GM18870 (cell line): ENCODE data around the gene KRTAP12-4.
"Not testable (repeated sequence)": the region's sequence is repeated elsewhere in the genome, so short reads cannot be mapped to it uniquely, and the experiment has no call there.

Experiments used
- ATAC-seq: cut with Tn5 transposase; IDR thresholded peaks from one replicate; pipeline ENCODE4 v1.9.1; 2021; ENCODE audit warnings: moderate library complexity; ENCODE audit not compliant: unreplicated experiment

The KRTAP12-4 gene

GRCh38 chr21:44637018-44637850 is 17.2 kb downstream of the KRTAP12-4 start, which contains the start of gene KRTAP10-10:
Gene KRTAP10-10, plus strand, starts transcription at chr21:44637356. Its CDS starts 62 bp downstream, at chr21:44637418.
- no peak for ATAC-seq

GRCh38 chr21:44636209-44637017 is 18.0 kb downstream of the KRTAP12-4 start:
- no peak for ATAC-seq

GRCh38 chr21:44632067-44632466 is 22.4 kb downstream of the KRTAP12-4 start:
- no peak for ATAC-seq

GRCh38 chr21:44630440-44630839 is 24.0 kb downstream of the KRTAP12-4 start:
- ATAC-seq, result no peak

GRCh38 chr21:44628707-44629391 is 25.6 kb downstream of the KRTAP12-4 start:
- no peak for ATAC-seq

GRCh38 chr21:44627831-44628233 is 26.6 kb downstream of the KRTAP12-4 start:
- not testable (repeated sequence) for ATAC-seq

GRCh38 chr21:44627181-44627822 is 27.2 kb downstream of the KRTAP12-4 start:
- ATAC-seq, result not testable (repeated sequence)

- ATAC-seq, result no peak
Observed at GRCh38 chr21:44626673-44627143, 27.8 kb downstream of the KRTAP12-4 start, which contains the start of gene KRTAP10-9. Gene KRTAP10-9, plus strand, starts transcription at chr21:44627093. Its CDS starts 79 bp downstream, at chr21:44627172.

GRCh38 chr21:44626262-44626661 is 28.2 kb downstream of the KRTAP12-4 start:
- ATAC-seq, result no peak

GRCh38 chr21:44625756-44626155 is 28.7 kb downstream of the KRTAP12-4 start:
- ATAC-seq, result no peak

GRCh38 chr21:44623575-44623974 is 30.9 kb downstream of the KRTAP12-4 start:
- no peak for ATAC-seq

- ATAC-seq, result no peak
Observed at GRCh38 chr21:44619886-44620285, 34.6 kb downstream of the KRTAP12-4 start.

- no peak for ATAC-seq
Observed at GRCh38 chr21:44618909-44619308, 35.5 kb downstream of the KRTAP12-4 start.

GRCh38 chr21:44618504-44618903 is 36.0 kb downstream of the KRTAP12-4 start:
- no peak for ATAC-seq

- ATAC-seq, result no peak
Observed at GRCh38 chr21:44617071-44617501, 37.4 kb downstream of the KRTAP12-4 start.

- ATAC-seq, result no peak
Observed at GRCh38 chr21:44616591-44616926, 37.9 kb downstream of the KRTAP12-4 start.

- ATAC-seq, result no peak
Observed at GRCh38 chr21:44615911-44616590, 38.4 kb downstream of the KRTAP12-4 start.

GRCh38 chr21:44615466-44615865 is 39.0 kb downstream of the KRTAP12-4 start:
- ATAC-seq, result no peak

- ATAC-seq, result no peak
Observed at GRCh38 chr21:44614961-44615391, 39.5 kb downstream of the KRTAP12-4 start.

- no peak for ATAC-seq
Observed at GRCh38 chr21:44614161-44614631, 40.3 kb downstream of the KRTAP12-4 start.
